DOHH2 (cell line): Measurements from ENCODE around the gene C11orf91.

Experiments
- H3F3A ChIP-seq: fragments of 200-600 bp; sonication (generic), shearing (Covaris generic); 2 replicates; pipeline ENCODE4 v1.6.0; 2016; ENCODE audit warnings: antibody characterized with exemption, mild to moderate bottlenecking; ENCODE audit not compliant: control insufficient read depth, insufficient read depth
- H3K27ac ChIP-seq: fragments of 200-600 bp; sonication (generic); 2 replicates; pipeline ENCODE4 v1.5.1; 2014; ENCODE audit warnings: low read depth, mild to moderate bottlenecking, low read length, moderate library complexity
- H3K27me3 ChIP-seq: fragments of 200-600 bp; sonication (generic); 2 replicates; pipeline ENCODE4 v1.6.1; 2014; ENCODE audit warnings: mild to moderate bottlenecking, low read length, mixed read lengths; ENCODE audit not compliant: control insufficient read depth
- H3K36me3 ChIP-seq: fragments of 200-600 bp; sonication (generic); 2 replicates; pipeline ENCODE4 v1.6.1; 2014; ENCODE audit warnings: mild to moderate bottlenecking, low read length, moderate library complexity, mixed read lengths; ENCODE audit not compliant: control insufficient read depth
- H3K4me1 ChIP-seq: fragments of 200-600 bp; sonication (generic); 2 replicates; pipeline ENCODE4 v1.6.1; 2014; ENCODE audit warnings: mild to moderate bottlenecking, low read length, mixed read lengths; ENCODE audit not compliant: control insufficient read depth
- H3K4me2 ChIP-seq: fragments of 200-600 bp; sonication (generic); 2 replicates; pipeline ENCODE4 v1.6.0; 2014; ENCODE audit warnings: mild to moderate bottlenecking, low read length, moderate library complexity
- H3K4me3 ChIP-seq: fragments of 200-600 bp; sonication (generic); 2 replicates; pipeline ENCODE4 v1.5.1; 2014; ENCODE audit warnings: mild to moderate bottlenecking, low read length, mixed read lengths
- H3K79me2 ChIP-seq: fragments of 200-600 bp; sonication (generic); 2 replicates; pipeline ENCODE4 v1.6.1; 2014; ENCODE audit warnings: mild to moderate bottlenecking, low read length, mixed read lengths; ENCODE audit not compliant: control insufficient read depth
- H3K9me2 ChIP-seq: fragments of 200-600 bp; sonication (generic); replicated peaks from 2 replicates; pipeline ENCODE4 v1.6.1; 2014; ENCODE audit warnings: mild to moderate bottlenecking, low read length, mixed read lengths; ENCODE audit not compliant: control insufficient read depth
- H3K9me3 ChIP-seq: fragments of 200-600 bp; sonication (generic); 2 replicates; pipeline ENCODE4 v1.6.1; 2014; ENCODE audit warnings: antibody characterized with exemption, low read length, mixed read lengths; ENCODE audit not compliant: control insufficient read depth, insufficient read depth
- H4K20me1 ChIP-seq: fragments of 200-600 bp; sonication (generic); 2 replicates; pipeline ENCODE4 v1.6.0; 2014; ENCODE audit warnings: low read depth, mild to moderate bottlenecking, antibody characterized with exemption, low read length, moderate library complexity; ENCODE audit not compliant: control insufficient read depth, insufficient read depth
- CTCF ChIP-seq: fragments of 200-600 bp; sonication (generic); IDR thresholded peaks from one replicate; pipeline ENCODE4 v1.5.1; 2014; ENCODE audit warnings: antibody characterized with exemption, mild to moderate bottlenecking, low read depth, low read length; ENCODE audit not compliant: poor library complexity, severe bottlenecking
- EZH2phosphoT487 ChIP-seq: fragments of 200-600 bp; sonication (generic); IDR thresholded peaks from 2 replicates; pipeline ENCODE4 v1.6.1; 2017; ENCODE audit warnings: borderline replicate concordance, mild to moderate bottlenecking, antibody characterized with exemption, low read length, moderate library complexity, mixed read lengths

C11orf91 gene

DNA sequence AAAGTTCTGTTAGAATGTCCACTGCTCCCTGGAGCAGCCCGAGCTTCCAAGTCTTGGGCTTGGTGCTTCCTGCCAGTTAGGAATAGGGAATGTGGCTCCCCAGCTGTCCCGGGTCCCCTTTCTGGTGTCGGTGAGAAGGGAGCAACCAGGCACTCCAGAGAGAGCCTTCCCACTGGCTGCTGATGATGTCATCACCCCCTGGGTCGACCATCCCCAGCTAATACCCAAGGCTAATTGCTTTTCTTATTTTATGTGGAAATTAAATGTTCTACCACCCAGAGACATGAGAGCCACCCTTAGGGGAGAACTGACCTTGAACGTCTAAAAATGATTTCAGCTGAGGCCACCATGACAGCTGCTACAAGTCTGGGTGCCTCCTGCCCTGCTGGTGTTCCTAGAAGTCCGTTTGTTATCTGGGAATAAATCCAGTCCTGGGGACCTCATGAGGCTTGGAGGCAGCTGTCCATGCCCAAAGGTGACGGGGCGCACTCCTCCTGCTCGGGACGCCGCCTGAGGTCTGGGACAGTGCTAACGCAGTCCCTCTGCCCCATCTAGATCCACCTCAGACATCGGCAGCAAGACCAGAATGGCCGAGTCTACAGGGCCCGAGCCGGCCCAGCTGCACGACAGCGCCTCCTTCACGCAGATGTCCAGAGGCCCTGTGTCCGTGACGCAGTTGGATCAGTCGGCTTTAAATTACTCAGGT lies 42.3 kb downstream of the C11orf91 start:
- no peaks in the 10 kb centered on the region for H3K9me2 ChIP-seq

GRCh38 chr11:33657757-33658156 lies 42.9 kb downstream of the C11orf91 start:
- TF ChIP-seq CTCF = no peak
- no peak for TF ChIP-seq EZH2phosphoT487

More for the DNA sequence above, 42.3 kb downstream of the C11orf91 start:
- Histone ChIP-seq H3K4me1 (no peaks in the 10 kb centered on the region), H4K20me1 (no peaks in the 10 kb centered on the region), H3F3A (no peaks in the 10 kb centered on the region), H3K79me2 (no peaks in the 10 kb centered on the region), H3K9me3 (no peaks in the 10 kb centered on the region), H3K27ac (no peak overlapping the region), H3K27me3 (no peaks in the 10 kb centered on the region), H3K4me2 (no peak overlapping the region), H3K4me3 (no peak overlapping the region), H3K36me3 (peaks cover 18% of the 10 kb centered on the region)
- TF ChIP-seq EZH2phosphoT487 (no peak), CTCF (no peak)

DNA sequence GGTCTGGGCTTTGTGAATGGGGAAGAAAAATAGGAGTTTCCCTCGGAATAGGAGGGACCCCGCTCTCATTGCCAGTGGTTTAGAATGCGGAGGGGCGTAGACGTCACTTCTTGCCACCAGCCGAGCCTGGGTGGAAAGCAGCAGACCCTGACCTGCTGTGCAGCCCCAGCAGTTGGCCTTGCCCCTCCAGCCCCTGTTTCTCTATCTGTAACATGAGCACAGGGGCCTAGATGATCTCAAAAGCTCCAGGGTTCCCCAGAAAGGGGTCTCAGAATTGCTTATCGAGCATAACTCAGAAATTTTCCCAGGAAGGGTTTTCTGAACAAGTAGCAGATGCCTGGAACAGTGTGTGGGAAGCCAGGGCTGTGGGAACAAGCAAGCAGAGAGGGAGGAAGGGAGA lies 43.9 kb downstream of the C11orf91 start:
- Histone ChIP-seq H3K79me2 (no peaks in the 10 kb centered on the region), H3K9me2 (no peaks in the 10 kb centered on the region), H3K4me3 (no peak overlapping the region), H3K36me3 (peaks cover 18% of the 10 kb centered on the region), H3K4me2 (no peak overlapping the region), H3K27ac (no peak overlapping the region), H3K4me1 (no peaks in the 10 kb centered on the region), H4K20me1 (no peaks in the 10 kb centered on the region), H3F3A (no peaks in the 10 kb centered on the region), H3K9me3 (no peaks in the 10 kb centered on the region), H3K27me3 (no peaks in the 10 kb centered on the region)
- no peak for TF ChIP-seq CTCF
- no peak for TF ChIP-seq EZH2phosphoT487

More at GRCh38 chr11:33657757-33658156, 42.9 kb downstream of the C11orf91 start:
- Histone ChIP-seq H3K36me3 (peaks cover 18% of the 10 kb centered on the region), H3K9me2 (no peaks in the 10 kb centered on the region), H3K4me2 (no peak overlapping the region), H3K79me2 (no peaks in the 10 kb centered on the region), H4K20me1 (no peaks in the 10 kb centered on the region), H3K27me3 (no peaks in the 10 kb centered on the region), H3K4me3 (no peak overlapping the region), H3K27ac (no peak overlapping the region), H3F3A (no peaks in the 10 kb centered on the region), H3K9me3 (no peaks in the 10 kb centered on the region), H3K4me1 (no peaks in the 10 kb centered on the region)
